ENCODE measurements around the gene UST. TPM values are rescaled to one million over a fixed set of nuclear protein-coding genes. Genes with fewer than 3 reads are reported as not detected.

The UST gene
- total and polyA plus RNA-seq, 9 of the 15 experiments (the other 6 are each of a cell fraction or from before 2014, with no cell fraction given) = 0.04 to 0.10 TPM; not detected in 7

- CTCF ChIA-PET (ENCODE audit: low intra/inter-chr PET ratio) = no interaction called here
- Histone ChIP-seq H3K9me1 (ENCODE audit: control insufficient read depth, insufficient read depth, low read length) (no peaks in the 10 kb centered on the region), H3K9me3 (replicated peaks; ENCODE audit: control insufficient read depth, insufficient read depth, low read depth, low read length) (no peaks in the 10 kb centered on the region), H3K79me2 (ENCODE audit: control insufficient read depth, insufficient read depth, low read length) (no peaks in the 10 kb centered on the region), H3K4me2 (ENCODE audit: insufficient read depth, low read length) (no peak overlapping the region), H3K27ac (ENCODE audit: extremely low read depth, low read depth, low read length) (no peak overlapping the region), H3K9ac (ENCODE audit: insufficient read depth in 1 of 2, low read depth in 2 of 2, low read length in 2 of 2) (no peak overlapping the region), H4K20me1 (replicated peaks; ENCODE audit: control insufficient read depth, insufficient read depth, low read length) (no peaks in the 10 kb centered on the region), H3K4me1 (replicated peaks in 1 of 2; ENCODE audit: control insufficient read depth in 2 of 2, insufficient read depth in 2 of 2, low read length in 2 of 2) (no peaks in the 10 kb centered on the region), H2AFZ (ENCODE audit: low read depth, low read length) (no peak overlapping the region), H3K4me3 (no peak overlapping the region), H3K36me3 (ENCODE audit: control insufficient read depth, insufficient read depth, low read length) (no peaks in the 10 kb centered on the region), H3K27me3 (ENCODE audit: control insufficient read depth in 2 of 2, insufficient read depth in 2 of 2, low read length in 2 of 2) (peaks cover 16 to 27% of the 10 kb centered on the region in 2 experiments)
- no TSS peak for BruUV-seq (replicated peaks)
- DNase-seq (ENCODE audit: extremely low read depth in 1 of 4, low spot score in 3 of 4) (no peak), FAIRE-seq (no peak), ATAC-seq (no peak)
- 0% methylated on average over 2 of the region's 2 CpGs for WGBS (ENCODE audit: insufficient coverage, low coverage, missing lambda C conversion rate)
- in situ Hi-C loops (cut with MboI) = no loop called here
- POLR2A ChIA-PET = no interaction called here
- TF ChIP-seq ELK1 (CRISPR knock-in tag; IDR thresholded peaks at IDR 0.05) = no peak
- TF ChIP-seq ZNF3 (CRISPR knock-in tag; IDR thresholded peaks at IDR 0.05) = no peak
- no peak for TF ChIP-seq REST (IDR thresholded peaks at IDR 0.05; ENCODE audit: borderline replicate concordance)
- TF ChIP-seq REST (CRISPR knock-in tag; IDR thresholded peaks at IDR 0.05; ENCODE audit: low read depth) = no peak
- no peak for TF ChIP-seq ZFP30 (CRISPR knock-in tag; IDR thresholded peaks at IDR 0.05; ENCODE audit: borderline replicate concordance)
- TF ChIP-seq SMC3 (conservative IDR thresholded peaks at IDR 0.05; ENCODE audit: insufficient read depth, low read depth, low read length) = no peak
- no peak for TF ChIP-seq ZNF12 (CRISPR knock-in tag; IDR thresholded peaks at IDR 0.05)
- no peak for TF ChIP-seq ZC3H8 (IDR thresholded peaks at IDR 0.05)
- TF ChIP-seq MCM5 (IDR thresholded peaks at IDR 0.05; ENCODE audit: low read depth) = no peak
- intact Hi-C loops (cut with micrococcal nuclease) = no loop called here
Measured at GRCh38 chr6:148883270-148883669, 136.4 kb downstream of the UST start.
